ES-I3 (cell line): ENCODE data around the gene SSH2.
A peak's percentile ranks its signal among the peaks of the same experiment; 100 is the strongest.
"Not testable (repeated sequence)": the region's sequence is repeated elsewhere in the genome, so short reads cannot be mapped to it uniquely, and the experiment has no call there.

ENCODE experiments used
- H3K36me3 ChIP-seq: 2 replicates; pipeline ENCODE4 v1.6.1; 2013; ENCODE audit warnings: mild to moderate bottlenecking, low read length, control low read depth, moderate library complexity; ENCODE audit not compliant: insufficient read depth
- H3K4me1 ChIP-seq: 2 replicates; pipeline ENCODE4 v1.6.1; 2013; ENCODE audit warnings: mild to moderate bottlenecking, control low read depth, low read length; ENCODE audit not compliant: insufficient read depth
- H3K9ac ChIP-seq: 2 replicates; pipeline ENCODE4 v1.6.1; 2013; ENCODE audit warnings: low read depth, mild to moderate bottlenecking, low read length, moderate library complexity
- H3K9me3 ChIP-seq: 2 replicates; pipeline ENCODE4 v1.6.1; 2013; ENCODE audit warnings: mild to moderate bottlenecking, low read length, moderate library complexity; ENCODE audit not compliant: control insufficient read depth, insufficient read depth

The SSH2 gene

GRCh38 chr17:29929533-29930408, at the start of gene SSH2:
Gene SSH2 (minus strand): TSS chr17:29930228. CDS start chr17:29930000, 228 bp downstream.
- H3K36me3 ChIP-seq = no peaks in the 10 kb centered on the region
- no peaks in the 10 kb centered on the region for H3K9me3 ChIP-seq
- peaks cover 3% of the 10 kb centered on the region; the same call in 1 of the 2 replicates for H3K4me1 ChIP-seq
- peak within 1 kb of the TSS; percentile 62 for H3K9ac ChIP-seq

- Histone ChIP-seq H3K9ac (no peak overlapping the region), H3K4me1 (no peaks in the 10 kb centered on the region), H3K36me3 (no peaks in the 10 kb centered on the region), H3K9me3 (no peaks in the 10 kb centered on the region)
Observed at GRCh38 chr17:29977836-29978235, 47.8 kb upstream of the SSH2 start.

GRCh38 chr17:29973005-29973404, 43.0 kb upstream of the SSH2 start:
- H3K4me1 ChIP-seq = no peaks in the 10 kb centered on the region
- H3K9me3 ChIP-seq = no peaks in the 10 kb centered on the region
- H3K36me3 ChIP-seq = no peaks in the 10 kb centered on the region
- no peak overlapping the region for H3K9ac ChIP-seq

GRCh38 chr17:29972277-29972676, 42.2 kb upstream of the SSH2 start:
- H3K36me3 ChIP-seq = no peaks in the 10 kb centered on the region
- H3K9ac ChIP-seq = no peak overlapping the region
- no peaks in the 10 kb centered on the region for H3K4me1 ChIP-seq
- H3K9me3 ChIP-seq = no peaks in the 10 kb centered on the region

GRCh38 chr17:29968271-29968670, 38.2 kb upstream of the SSH2 start:
- Histone ChIP-seq H3K9me3 (no peaks in the 10 kb centered on the region; the same call in 1 of the 2 replicates), H3K36me3 (no peaks in the 10 kb centered on the region), H3K9ac (no peak overlapping the region), H3K4me1 (no peaks in the 10 kb centered on the region)

- peaks cover 7% of the 10 kb centered on the region; the same call in 1 of the 2 replicates for H3K4me1 ChIP-seq
- no peaks in the 10 kb centered on the region; the same call in 1 of the 2 replicates for H3K9me3 ChIP-seq
- H3K36me3 ChIP-seq = no peaks in the 10 kb centered on the region
- no peak overlapping the region for H3K9ac ChIP-seq
Observed at GRCh38 chr17:29962656-29963055, 32.6 kb upstream of the SSH2 start.

GRCh38 chr17:29959658-29960337, 29.8 kb upstream of the SSH2 start:
- H3K36me3 ChIP-seq = no peaks in the 10 kb centered on the region
- H3K9ac ChIP-seq = no peak overlapping the region
- no peaks in the 10 kb centered on the region; the same call in 1 of the 2 replicates for H3K9me3 ChIP-seq
- peaks cover 7% of the 10 kb centered on the region; the same call in 1 of the 2 replicates for H3K4me1 ChIP-seq

- H3K36me3 ChIP-seq = no peaks in the 10 kb centered on the region
- no peak overlapping the region for H3K9ac ChIP-seq
- H3K9me3 ChIP-seq = peaks cover 6% of the 10 kb centered on the region
- peaks cover 7% of the 10 kb centered on the region; the same call in 1 of the 2 replicates for H3K4me1 ChIP-seq
Observed at GRCh38 chr17:29958947-29959657, 29.1 kb upstream of the SSH2 start.

- not testable (repeated sequence) for H3K4me1 ChIP-seq, H3K9ac ChIP-seq, H3K36me3 ChIP-seq, H3K9me3 ChIP-seq
Observed at GRCh38 chr17:29957488-29957887, 27.5 kb upstream of the SSH2 start.

- H3K9ac ChIP-seq = no peak overlapping the region
- H3K4me1 ChIP-seq = peaks cover 7% of the 10 kb centered on the region; the same call in 1 of the 2 replicates
- H3K9me3 ChIP-seq = peaks cover 6% of the 10 kb centered on the region
- H3K36me3 ChIP-seq = no peaks in the 10 kb centered on the region
Observed at GRCh38 chr17:29956225-29956624, 26.2 kb upstream of the SSH2 start.

GRCh38 chr17:29954405-29954804, 24.4 kb upstream of the SSH2 start:
- Histone ChIP-seq H3K9me3 (peaks cover 6% of the 10 kb centered on the region), H3K9ac (no peak overlapping the region), H3K36me3 (no peaks in the 10 kb centered on the region), H3K4me1 (0 out of 2 replicates have a peak, but pooled peaks cover under 1% of the 10 kb centered on the region)

- Histone ChIP-seq H3K9me3 (peaks cover 6% of the 10 kb centered on the region), H3K9ac (no peak overlapping the region), H3K4me1 (no peaks in the 10 kb centered on the region), H3K36me3 (no peaks in the 10 kb centered on the region)
Observed at GRCh38 chr17:29949696-29950095, 19.7 kb upstream of the SSH2 start.

GRCh38 chr17:29948448-29949215, 18.6 kb upstream of the SSH2 start:
- no peaks in the 10 kb centered on the region for H3K4me1 ChIP-seq

GRCh38 chr17:29945281-29945680, 15.3 kb upstream of the SSH2 start:
- Histone ChIP-seq H3K9me3 (no peaks in the 10 kb centered on the region), H3K36me3 (no peaks in the 10 kb centered on the region), H3K9ac (no peak overlapping the region), H3K4me1 (no peaks in the 10 kb centered on the region)

More at GRCh38 chr17:29948448-29949215, 18.6 kb upstream of the SSH2 start:
- Histone ChIP-seq H3K9ac (no peak overlapping the region), H3K36me3 (no peaks in the 10 kb centered on the region), H3K9me3 (no peaks in the 10 kb centered on the region; the same call in 1 of the 2 replicates)
